Suprapubic skin (tissue), 4 donors: ENCODE data around the gene DCDC2. TPM values are rescaled to one million over a fixed set of nuclear protein-coding genes. Genes with fewer than 3 reads are reported as not detected.
"Not testable (repeated sequence)": the region's sequence is repeated elsewhere in the genome, so short reads cannot be mapped to it uniquely, and the experiment has no call there.

Experiments used
- DNase-seq, 2 donors: peaks; one replicate each; pipeline ENCODE4 v3.0.0-alpha.2; 2019; ENCODE audit warnings: low spot score in 2 of 2
- H3K27ac ChIP-seq: fragments of 200-600 bp; sonication (generic); one replicate; pipeline ENCODE4 v1.5.1; 2019
- H3K27me3 ChIP-seq: fragments of 200-600 bp; sonication (generic); one replicate; pipeline ENCODE4 v1.5.1; 2019
- H3K36me3 ChIP-seq: fragments of 200-600 bp; sonication (generic); one replicate; pipeline ENCODE4 v1.5.1; 2019
- H3K4me1 ChIP-seq: fragments of 200-600 bp; sonication (generic); one replicate; pipeline ENCODE4 v1.5.1; 2019
- H3K4me3 ChIP-seq: fragments of 200-600 bp; sonication (generic); one replicate; pipeline ENCODE4 v1.5.1; 2019; ENCODE audit warnings: mild to moderate bottlenecking
- H3K9me3 ChIP-seq: fragments of 200-600 bp; sonication (generic); one replicate; pipeline ENCODE4 v1.5.1; 2019
- EP300 ChIP-seq: sonication (generic); formaldehyde crosslinking; IDR thresholded peaks from one replicate; pipeline ENCODE4 v1.6.1; 2017; ENCODE audit warnings: antibody characterized with exemption
- POLR2A ChIP-seq, 2 donors: fragments of 450-650 bp; IDR thresholded peaks; one replicate each; pipeline ENCODE4 v1.6.1; 2017; ENCODE audit warnings: antibody characterized with exemption in 2 of 2, mild to moderate bottlenecking in 2 of 2, moderate library complexity in 2 of 2
- POLR2AphosphoS5 ChIP-seq, 3 donors: sonication (generic); formaldehyde crosslinking; IDR thresholded peaks; one replicate each; pipeline ENCODE4 v1.6.1; 2017; ENCODE audit warnings: antibody characterized with exemption in 3 of 3
- WGBS: methylation state at CpG from one replicate; pipeline ENCODE4 v1.1.5; 2018; 5-methylcytosine and 5-hydroxymethylcytosine counted together
- total RNA-seq, 4 donors: library from RNA; depleted of rRNA; stranded (reverse); fragments of >200 nt; gene quantifications; one replicate each; pipeline ENCODE4 v1.1.0, GENCODE V29; 2016
- TF ChIP-seq, protein P1 (sequence below), 2 donors: fragments of 200-600 bp in 1 of 2; fragments of 450-650 bp in 1 of 2; sonication (generic) in 1 of 2; IDR thresholded peaks; one replicate each; pipeline ENCODE4 v1.5.1; 2016 to 2019; ENCODE audit warnings: antibody characterized with exemption in 2 of 2, mild to moderate bottlenecking in 1 of 2, moderate library complexity in 1 of 2

The DCDC2 gene
- total RNA-seq, 4 donors from 2014 or later: 0.15 to 0.55 (median 0.16) TPM; not detected in 1

GRCh38 chr6:24272148-24272547 is 85.7 kb downstream of the DCDC2 start:
- H3K4me1 ChIP-seq: no peaks in the 10 kb centered on the region
- H3K27me3 ChIP-seq: no peaks in the 10 kb centered on the region
- no peak overlapping the region for H3K4me3 ChIP-seq
- WGBS: 93% methylated on average over 1 of the region's 1 CpG
- H3K27ac ChIP-seq: no peak overlapping the region
- H3K9me3 ChIP-seq: no peaks in the 10 kb centered on the region
- no peak for DNase-seq
- no peaks in the 10 kb centered on the region for H3K36me3 ChIP-seq
- TF ChIP-seq POLR2A (IDR thresholded peaks at IDR 0.05) (no peak), POLR2AphosphoS5 (IDR thresholded peaks at IDR 0.05) (no peak), EP300 (no peak)
- TF ChIP-seq, protein P1, sequence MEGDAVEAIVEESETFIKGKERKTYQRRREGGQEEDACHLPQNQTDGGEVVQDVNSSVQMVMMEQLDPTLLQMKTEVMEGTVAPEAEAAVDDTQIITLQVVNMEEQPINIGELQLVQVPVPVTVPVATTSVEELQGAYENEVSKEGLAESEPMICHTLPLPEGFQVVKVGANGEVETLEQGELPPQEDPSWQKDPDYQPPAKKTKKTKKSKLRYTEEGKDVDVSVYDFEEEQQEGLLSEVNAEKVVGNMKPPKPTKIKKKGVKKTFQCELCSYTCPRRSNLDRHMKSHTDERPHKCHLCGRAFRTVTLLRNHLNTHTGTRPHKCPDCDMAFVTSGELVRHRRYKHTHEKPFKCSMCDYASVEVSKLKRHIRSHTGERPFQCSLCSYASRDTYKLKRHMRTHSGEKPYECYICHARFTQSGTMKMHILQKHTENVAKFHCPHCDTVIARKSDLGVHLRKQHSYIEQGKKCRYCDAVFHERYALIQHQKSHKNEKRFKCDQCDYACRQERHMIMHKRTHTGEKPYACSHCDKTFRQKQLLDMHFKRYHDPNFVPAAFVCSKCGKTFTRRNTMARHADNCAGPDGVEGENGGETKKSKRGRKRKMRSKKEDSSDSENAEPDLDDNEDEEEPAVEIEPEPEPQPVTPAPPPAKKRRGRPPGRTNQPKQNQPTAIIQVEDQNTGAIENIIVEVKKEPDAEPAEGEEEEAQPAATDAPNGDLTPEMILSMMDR (IDR thresholded peaks at IDR 0.05): no peak

GRCh38 chr6:24270011-24270410 is 87.8 kb downstream of the DCDC2 start:
- Histone ChIP-seq H3K27ac (no peak overlapping the region), H3K27me3 (no peaks in the 10 kb centered on the region), H3K36me3 (no peaks in the 10 kb centered on the region), H3K4me3 (no peak overlapping the region), H3K9me3 (no peaks in the 10 kb centered on the region), H3K4me1 (no peaks in the 10 kb centered on the region)
- DNase-seq: no peak
- TF ChIP-seq, protein P1 (IDR thresholded peaks at IDR 0.05): no peak
- no peak for TF ChIP-seq EP300
- no peak for TF ChIP-seq POLR2A (IDR thresholded peaks at IDR 0.05)
- TF ChIP-seq POLR2AphosphoS5 (IDR thresholded peaks at IDR 0.05): no peak
- 56% methylated on average over 1 of the region's 1 CpG for WGBS

DNA sequence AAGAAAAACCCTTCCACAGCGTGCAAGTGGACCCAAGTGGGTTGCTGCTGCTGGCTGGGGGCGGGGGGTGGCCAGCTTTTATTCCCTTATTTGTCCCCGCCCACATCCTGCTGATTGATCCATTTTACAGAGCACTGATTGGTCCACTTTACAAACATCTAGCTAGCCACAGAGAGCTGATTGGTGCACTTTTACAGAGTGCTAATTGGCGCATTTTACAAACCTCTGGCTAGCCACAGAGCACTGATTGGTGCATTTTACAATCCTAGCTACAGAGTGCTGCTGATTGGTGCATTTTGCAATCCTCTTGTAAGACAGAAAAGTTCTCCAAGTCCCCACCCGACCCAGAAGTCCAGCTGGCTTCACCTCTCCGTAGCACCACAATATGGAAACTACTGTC is 99.6 kb downstream of the DCDC2 start:
- not testable (repeated sequence) for H3K36me3 ChIP-seq
- WGBS: 89% methylated on average over 6 of the region's 6 CpGs

GRCh38 chr6:24257282-24257681 is 100.6 kb downstream of the DCDC2 start:
- H3K4me3 ChIP-seq: no peak overlapping the region
- TF ChIP-seq EP300 (no peak), POLR2A (IDR thresholded peaks at IDR 0.05) (no peak)
- TF ChIP-seq, protein P1 (IDR thresholded peaks at IDR 0.05): no peak
- 85% methylated on average over 4 of the region's 4 CpGs for WGBS
- peaks cover 11% of the 10 kb centered on the region for H3K27me3 ChIP-seq
- no peaks in the 10 kb centered on the region for H3K9me3 ChIP-seq
- H3K27ac ChIP-seq: no peak overlapping the region
- H3K4me1 ChIP-seq: no peaks in the 10 kb centered on the region
- no peaks in the 10 kb centered on the region for H3K36me3 ChIP-seq
- DNase-seq: no peak

More for the DNA sequence above, 99.6 kb downstream of the DCDC2 start:
- H3K27me3 ChIP-seq: peaks cover 17% of the 10 kb centered on the region
- not testable (repeated sequence) for H3K27ac ChIP-seq, H3K4me1 ChIP-seq, DNase-seq, H3K9me3 ChIP-seq, H3K4me3 ChIP-seq

- no peaks in the 10 kb centered on the region for H3K36me3 ChIP-seq
- DNase-seq: no peak
- no peak overlapping the region for H3K27ac ChIP-seq
- no peaks in the 10 kb centered on the region for H3K4me1 ChIP-seq
- TF ChIP-seq POLR2A (IDR thresholded peaks at IDR 0.05): no peak
- TF ChIP-seq, protein P1 (IDR thresholded peaks at IDR 0.05): no peak
- TF ChIP-seq POLR2AphosphoS5 (IDR thresholded peaks at IDR 0.05): no peak
- peaks cover 4% of the 10 kb centered on the region for H3K27me3 ChIP-seq
- WGBS: 90% methylated on average over 1 of the region's 1 CpG
- no peak overlapping the region for H3K4me3 ChIP-seq
- H3K9me3 ChIP-seq: no peaks in the 10 kb centered on the region
These were observed 102.2 kb downstream of the DCDC2 start for GRCh38 chr6:24255676-24256075.

DNA sequence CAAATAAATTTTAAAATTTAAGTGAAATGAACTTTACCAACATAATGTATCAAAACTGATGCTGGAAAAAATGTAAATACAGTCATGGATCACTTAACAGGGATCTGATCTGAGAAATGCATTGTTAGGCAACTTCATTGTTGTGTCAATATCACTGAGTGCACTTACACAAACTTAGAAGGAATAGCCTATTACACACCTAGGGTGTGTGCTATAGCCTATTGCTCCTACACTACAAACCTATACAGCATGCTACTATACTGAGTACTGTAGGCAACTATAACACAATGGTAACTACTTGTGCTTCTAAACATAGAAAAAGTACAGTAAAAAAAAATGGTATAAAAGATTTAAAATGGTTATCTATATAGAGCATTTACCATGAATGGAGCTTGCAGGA is 104.5 kb downstream of the DCDC2 start:
- peaks cover 4% of the 10 kb centered on the region for H3K27me3 ChIP-seq
- no peaks in the 10 kb centered on the region for H3K36me3 ChIP-seq
- H3K9me3 ChIP-seq: no peaks in the 10 kb centered on the region
- no peaks in the 10 kb centered on the region for H3K4me1 ChIP-seq
- DNase-seq: no peak
- H3K27ac ChIP-seq: no peak overlapping the region
- TF ChIP-seq POLR2AphosphoS5 (IDR thresholded peaks at IDR 0.05) (no peak), EP300 (no peak), POLR2A (IDR thresholded peaks at IDR 0.05) (no peak)
- TF ChIP-seq, protein P1 (IDR thresholded peaks at IDR 0.05): no peak
- no peak overlapping the region for H3K4me3 ChIP-seq
